ENCODE data around the gene NR2F1-AS1.

NR2F1-AS1 gene

DNA sequence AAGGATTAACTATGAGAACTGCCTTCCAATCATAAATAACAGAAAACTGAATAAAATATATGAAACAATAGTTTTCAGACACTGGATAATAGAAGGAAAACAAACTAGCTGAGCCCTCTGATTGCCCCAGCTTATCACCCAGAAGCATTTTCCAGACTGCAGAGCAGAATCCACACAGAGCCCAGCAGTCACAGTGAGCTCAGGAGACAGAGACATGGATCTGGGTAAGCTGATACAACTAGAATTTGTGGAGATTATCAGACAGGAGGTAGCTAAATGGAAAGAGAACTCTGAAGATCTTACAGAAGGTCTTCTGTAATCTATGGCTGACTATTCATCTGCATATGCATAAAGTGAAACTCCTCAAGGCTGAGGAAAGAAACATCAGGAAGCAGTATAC lies 128.8 kb downstream of the NR2F1-AS1 start:
- Histone ChIP-seq H3K4me3 (ENCODE audit: low read length) (no peak overlapping the region), H3K36me3 (ENCODE audit: control insufficient read depth, insufficient read depth, low read length) (no peaks in the 10 kb centered on the region), H3K27ac (ENCODE audit: low read length) (no peak overlapping the region), H3K9me3 (ENCODE audit: control insufficient read depth, insufficient read depth, low read length) (no peaks in the 10 kb centered on the region), H3K27me3 (ENCODE audit: control insufficient read depth, insufficient read depth, low read length) (no peaks in the 10 kb centered on the region), H3K4me1 (ENCODE audit: control insufficient read depth, insufficient read depth, low read length) (no peaks in the 10 kb centered on the region)
- DNase-seq (ENCODE audit: low read depth, low spot score): no peak

DNA sequence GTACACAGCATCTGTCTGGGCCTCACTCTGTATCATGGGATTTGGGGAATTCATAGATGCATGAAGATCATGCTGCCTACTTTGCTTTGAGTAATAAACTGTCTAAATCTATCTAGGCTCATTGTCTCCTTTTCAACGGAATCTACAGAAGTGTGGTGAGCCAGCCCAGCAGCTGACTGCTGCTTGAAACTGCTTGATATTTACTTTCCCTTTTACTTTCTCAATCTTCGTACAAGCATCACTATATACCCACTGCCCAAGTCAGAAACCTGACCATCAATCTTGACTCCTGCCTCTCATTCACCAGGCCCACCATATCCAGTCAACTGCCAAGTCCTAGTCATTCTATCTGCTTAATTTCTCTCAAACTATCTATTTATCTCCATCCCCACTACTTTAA lies 142.9 kb downstream of the NR2F1-AS1 start:
- WGBS (ENCODE audit: insufficient coverage, insufficient read length): no CpG with 5 or more reads among the region's 2 CpGs
- Histone ChIP-seq H3K27ac (ENCODE audit: low read length) (no peak overlapping the region), H3K4me3 (ENCODE audit: low read length) (no peak overlapping the region), H3K9me3 (ENCODE audit: control insufficient read depth, insufficient read depth, low read length) (no peaks in the 10 kb centered on the region; the same call in 1 of the 2 replicates), H3K27me3 (ENCODE audit: control insufficient read depth, insufficient read depth, low read length) (no peaks in the 10 kb centered on the region), H3K36me3 (ENCODE audit: control insufficient read depth, insufficient read depth, low read length) (no peaks in the 10 kb centered on the region), H3K4me1 (ENCODE audit: control insufficient read depth, insufficient read depth, low read length) (no peaks in the 10 kb centered on the region)
- DNase-seq (ENCODE audit: low read depth, low spot score): no peak

DNA sequence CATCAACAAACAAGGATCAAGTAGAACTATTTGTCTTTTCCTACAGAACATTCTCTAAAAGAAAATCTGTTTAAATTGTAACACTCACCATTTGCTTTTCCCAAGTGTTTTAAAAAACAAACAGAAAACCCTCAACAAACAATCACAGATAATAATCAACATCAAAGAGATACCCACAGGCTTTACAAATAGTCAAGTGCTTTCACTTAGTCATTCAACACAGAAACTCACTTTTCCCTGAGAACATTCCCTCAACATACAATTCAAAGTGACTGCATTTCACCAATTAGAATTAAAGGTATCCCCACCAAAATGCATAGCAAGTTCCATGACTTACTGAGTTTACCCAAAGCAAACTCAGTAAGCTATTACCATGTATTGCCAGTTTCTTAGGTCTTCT lies 144.9 kb downstream of the NR2F1-AS1 start:
- DNase-seq (ENCODE audit: low read depth, low spot score): no peak
- H3K27ac ChIP-seq (ENCODE audit: low read length): no peak overlapping the region
- H3K27me3 ChIP-seq (ENCODE audit: control insufficient read depth, insufficient read depth, low read length): no peaks in the 10 kb centered on the region
- no peaks in the 10 kb centered on the region; the same call in 1 of the 2 replicates for H3K9me3 ChIP-seq (ENCODE audit: control insufficient read depth, insufficient read depth, low read length)
- H3K36me3 ChIP-seq (ENCODE audit: control insufficient read depth, insufficient read depth, low read length): no peaks in the 10 kb centered on the region
- H3K4me1 ChIP-seq (ENCODE audit: control insufficient read depth, insufficient read depth, low read length): no peaks in the 10 kb centered on the region
- no peak overlapping the region for H3K4me3 ChIP-seq (ENCODE audit: low read length)

DNA sequence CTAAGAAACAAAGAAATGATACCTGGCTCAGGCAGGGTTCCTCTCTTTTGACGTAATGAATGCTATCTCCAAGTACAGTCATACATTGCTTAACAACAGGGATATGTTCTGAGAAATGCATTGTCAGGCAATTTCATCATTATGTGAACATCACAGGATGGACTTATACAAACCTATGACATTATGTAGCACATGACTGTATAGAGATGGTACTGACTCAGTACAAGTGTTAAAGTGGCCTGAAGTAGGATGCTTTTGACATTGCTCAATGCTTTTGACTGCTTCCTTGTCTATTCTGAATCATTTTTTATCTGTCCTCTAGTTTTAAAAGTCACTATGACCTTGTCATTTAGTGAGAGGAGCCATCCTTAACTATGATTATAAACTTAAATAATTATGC lies 147.6 kb downstream of the NR2F1-AS1 start:
- Histone ChIP-seq H3K9me3 (ENCODE audit: control insufficient read depth, insufficient read depth, low read length) (no peaks in the 10 kb centered on the region), H3K4me1 (ENCODE audit: control insufficient read depth, insufficient read depth, low read length) (no peaks in the 10 kb centered on the region), H3K27ac (ENCODE audit: low read length) (no peak overlapping the region), H3K27me3 (ENCODE audit: control insufficient read depth, insufficient read depth, low read length) (no peaks in the 10 kb centered on the region), H3K36me3 (ENCODE audit: control insufficient read depth, insufficient read depth, low read length) (no peaks in the 10 kb centered on the region), H3K4me3 (ENCODE audit: low read length) (no peak overlapping the region)
- no CpG with 5 or more reads among the region's 1 CpG for WGBS (ENCODE audit: insufficient coverage, insufficient read length)
- DNase-seq (ENCODE audit: low read depth, low spot score): no peak

DNA sequence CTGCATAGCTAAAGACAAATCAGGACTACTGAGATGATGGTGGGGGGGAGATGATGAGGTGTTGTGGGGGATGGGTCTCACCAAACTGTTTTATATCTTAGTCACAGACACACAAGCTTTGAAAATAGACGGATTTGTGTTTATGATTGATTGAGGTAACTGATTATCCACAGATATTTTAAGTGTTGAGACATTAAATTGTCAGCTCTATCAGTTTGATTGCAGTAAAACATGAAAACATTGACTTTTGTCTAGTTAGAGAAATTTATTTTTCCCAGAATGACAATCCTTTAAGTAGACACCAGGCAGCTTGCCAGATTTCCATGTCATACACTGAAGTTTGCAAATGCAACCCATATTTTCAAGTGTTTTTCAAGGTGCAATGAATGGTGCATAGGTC lies 149.8 kb downstream of the NR2F1-AS1 start:
- no peak for DNase-seq (ENCODE audit: low read depth, low spot score)
- no peaks in the 10 kb centered on the region for H3K4me1 ChIP-seq (ENCODE audit: control insufficient read depth, insufficient read depth, low read length)
- H3K27ac ChIP-seq (ENCODE audit: low read length): no peak overlapping the region
- H3K36me3 ChIP-seq (ENCODE audit: control insufficient read depth, insufficient read depth, low read length): no peaks in the 10 kb centered on the region
- no peaks in the 10 kb centered on the region for H3K9me3 ChIP-seq (ENCODE audit: control insufficient read depth, insufficient read depth, low read length)
- no peak overlapping the region for H3K4me3 ChIP-seq (ENCODE audit: low read length)
- H3K27me3 ChIP-seq (ENCODE audit: control insufficient read depth, insufficient read depth, low read length): no peaks in the 10 kb centered on the region
- no CpG with 5 or more reads among the region's 1 CpG for WGBS (ENCODE audit: insufficient coverage, insufficient read length)

DNA sequence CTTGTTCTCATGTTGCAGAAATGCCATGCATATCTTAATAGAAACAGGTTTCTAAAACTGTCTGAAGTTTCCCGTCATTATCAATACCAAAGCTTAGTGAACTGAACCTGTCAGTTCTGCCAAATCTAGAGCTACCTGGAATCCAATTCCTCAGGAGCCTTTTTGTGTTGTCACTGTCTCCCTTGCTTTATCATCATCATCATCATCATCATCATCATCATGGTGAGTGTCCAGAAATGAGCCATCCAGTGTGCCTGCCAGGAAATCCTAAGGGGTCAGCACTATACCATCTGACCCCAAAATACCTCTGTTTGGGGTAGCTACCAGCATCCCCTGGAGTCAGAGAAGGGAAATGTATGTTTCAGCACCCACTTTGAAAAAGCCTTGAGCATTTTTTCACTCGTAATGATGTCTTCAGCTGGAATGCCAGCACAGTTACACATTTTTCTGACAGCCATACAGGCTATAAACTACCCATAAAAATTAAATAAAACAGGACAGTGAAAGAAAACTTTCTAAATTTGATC lies 150.3 kb downstream of the NR2F1-AS1 start:
- H3K9me3 ChIP-seq (ENCODE audit: control insufficient read depth, insufficient read depth, low read length): no peaks in the 10 kb centered on the region
- no peaks in the 10 kb centered on the region for H3K4me1 ChIP-seq (ENCODE audit: control insufficient read depth, insufficient read depth, low read length)
- H3K4me3 ChIP-seq (ENCODE audit: low read length): no peak overlapping the region
- H3K36me3 ChIP-seq (ENCODE audit: control insufficient read depth, insufficient read depth, low read length): no peaks in the 10 kb centered on the region
- H3K27ac ChIP-seq (ENCODE audit: low read length): no peak overlapping the region
- DNase-seq (ENCODE audit: low read depth, low spot score): no peak
- no peaks in the 10 kb centered on the region for H3K27me3 ChIP-seq (ENCODE audit: control insufficient read depth, insufficient read depth, low read length)
- no CpG with 5 or more reads among the region's 2 CpGs for WGBS (ENCODE audit: insufficient coverage, insufficient read length)

DNA sequence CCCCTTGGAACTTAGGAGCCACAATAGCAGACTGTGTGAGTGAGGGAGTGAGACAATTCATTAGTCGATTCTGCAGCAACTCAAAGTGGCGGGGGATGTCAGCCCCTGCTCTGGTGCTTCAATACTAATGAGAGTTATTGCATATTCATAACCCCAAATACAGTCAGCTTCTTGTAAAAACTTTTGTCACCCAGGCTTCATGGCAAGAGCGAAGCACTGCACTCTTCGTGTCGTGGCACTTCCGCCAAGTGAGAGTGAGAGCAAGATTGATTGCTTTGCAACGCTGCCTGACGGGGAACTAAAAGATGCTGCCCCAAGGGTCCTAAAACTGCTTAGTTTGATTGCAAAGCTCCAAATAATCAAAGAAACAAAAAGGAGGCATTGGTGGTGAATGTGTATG lies 150.9 kb downstream of the NR2F1-AS1 start:
- no peaks in the 10 kb centered on the region; the same call in 1 of the 2 replicates for H3K4me1 ChIP-seq (ENCODE audit: control insufficient read depth, insufficient read depth, low read length)

DNA sequence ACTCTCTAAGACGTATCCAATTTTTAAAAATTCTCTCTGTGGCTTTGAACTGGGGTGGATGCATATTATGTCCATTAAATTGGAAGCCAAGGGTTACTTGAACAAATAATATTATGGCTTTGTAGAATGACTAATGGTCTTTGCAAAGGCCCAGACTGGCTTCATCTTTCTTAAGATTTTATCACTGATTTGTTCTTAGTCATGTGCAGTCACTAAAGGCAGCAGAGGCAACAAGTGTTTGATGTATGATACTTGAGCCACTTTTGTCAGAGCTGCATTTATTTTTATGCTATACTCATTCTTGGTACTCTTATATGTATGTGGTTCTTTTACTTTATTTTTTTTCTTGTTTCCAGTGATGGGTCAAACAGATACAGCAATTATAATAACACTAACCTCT lies 152.2 kb downstream of the NR2F1-AS1 start:
- Histone ChIP-seq H3K36me3 (ENCODE audit: control insufficient read depth, insufficient read depth, low read length) (no peaks in the 10 kb centered on the region), H3K4me1 (ENCODE audit: control insufficient read depth, insufficient read depth, low read length) (peaks cover 1% of the 10 kb centered on the region; the same call in 1 of the 2 replicates), H3K27ac (ENCODE audit: low read length) (no peak overlapping the region), H3K4me3 (ENCODE audit: low read length) (no peak overlapping the region), H3K27me3 (ENCODE audit: control insufficient read depth, insufficient read depth, low read length) (no peaks in the 10 kb centered on the region), H3K9me3 (ENCODE audit: control insufficient read depth, insufficient read depth, low read length) (no peaks in the 10 kb centered on the region)
- no CpG with 5 or more reads among the region's 1 CpG for WGBS (ENCODE audit: insufficient coverage, insufficient read length)
- DNase-seq (ENCODE audit: low read depth, low spot score): no peak

More for the DNA sequence above, 150.9 kb downstream of the NR2F1-AS1 start:
- H3K27me3 ChIP-seq (ENCODE audit: control insufficient read depth, insufficient read depth, low read length): no peaks in the 10 kb centered on the region
- no CpG with 5 or more reads among the region's 8 CpGs for WGBS (ENCODE audit: insufficient coverage, insufficient read length)
- DNase-seq (ENCODE audit: low read depth, low spot score): no peak
- no peak overlapping the region for H3K4me3 ChIP-seq (ENCODE audit: low read length)
- no peaks in the 10 kb centered on the region for H3K36me3 ChIP-seq (ENCODE audit: control insufficient read depth, insufficient read depth, low read length)
- no peak overlapping the region for H3K27ac ChIP-seq (ENCODE audit: low read length)
- no peaks in the 10 kb centered on the region for H3K9me3 ChIP-seq (ENCODE audit: control insufficient read depth, insufficient read depth, low read length)

DNA sequence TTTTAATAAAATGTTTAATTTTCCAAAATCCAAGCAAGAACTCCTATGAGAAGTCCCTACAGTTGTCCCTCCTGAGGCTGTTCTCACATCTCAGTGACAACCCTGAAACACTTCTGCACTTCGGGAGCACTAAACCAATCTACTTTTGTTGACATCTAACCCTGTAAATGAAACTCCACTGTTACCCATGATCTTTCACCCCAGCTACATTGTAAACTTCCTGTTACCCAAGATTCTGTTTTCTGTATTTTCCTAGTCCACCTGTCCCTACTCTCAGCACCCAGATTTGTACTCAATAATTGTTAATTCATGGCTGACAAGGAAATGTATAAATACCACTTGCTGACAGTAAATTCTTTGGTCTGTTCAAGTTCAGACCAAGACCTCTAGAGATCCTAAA lies 153.7 kb downstream of the NR2F1-AS1 start:
- no peaks in the 10 kb centered on the region for H3K27me3 ChIP-seq (ENCODE audit: control insufficient read depth, insufficient read depth, low read length)
- no peak overlapping the region for H3K27ac ChIP-seq (ENCODE audit: low read length)
- no peaks in the 10 kb centered on the region for H3K36me3 ChIP-seq (ENCODE audit: control insufficient read depth, insufficient read depth, low read length)
- no peak for DNase-seq (ENCODE audit: low read depth, low spot score)
- H3K9me3 ChIP-seq (ENCODE audit: control insufficient read depth, insufficient read depth, low read length): no peaks in the 10 kb centered on the region
- H3K4me1 ChIP-seq (ENCODE audit: control insufficient read depth, insufficient read depth, low read length): peaks cover 5% of the 10 kb centered on the region; the same call in 1 of the 2 replicates
- WGBS (ENCODE audit: insufficient coverage, insufficient read length): no CpG with 5 or more reads among the region's 1 CpG
- H3K4me3 ChIP-seq (ENCODE audit: low read length): no peak overlapping the region

DNA sequence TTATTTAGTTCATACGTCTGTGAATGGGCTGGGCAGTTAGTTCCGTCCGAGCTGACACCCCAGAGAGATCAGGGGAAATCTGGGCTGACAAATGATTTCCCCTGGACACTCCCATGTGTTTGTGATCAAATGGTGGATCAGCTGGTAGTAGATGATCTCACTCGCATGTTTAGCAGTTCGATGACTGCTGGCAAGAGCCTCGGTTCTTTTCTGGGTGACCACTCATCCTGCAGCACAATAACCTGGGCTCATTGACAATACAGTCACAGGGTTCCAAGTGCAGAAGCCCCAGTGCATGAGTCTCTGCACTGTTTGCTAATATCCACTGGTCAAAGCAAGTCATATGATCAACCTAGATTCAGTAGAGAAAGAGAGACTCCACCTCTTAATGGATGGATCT lies 155.9 kb downstream of the NR2F1-AS1 start:
- no CpG with 5 or more reads among the region's 6 CpGs for WGBS (ENCODE audit: insufficient coverage, insufficient read length)
- peaks cover 5% of the 10 kb centered on the region; the same call in 1 of the 2 replicates for H3K4me1 ChIP-seq (ENCODE audit: control insufficient read depth, insufficient read depth, low read length)
- DNase-seq (ENCODE audit: low read depth, low spot score): no peak

DNA sequence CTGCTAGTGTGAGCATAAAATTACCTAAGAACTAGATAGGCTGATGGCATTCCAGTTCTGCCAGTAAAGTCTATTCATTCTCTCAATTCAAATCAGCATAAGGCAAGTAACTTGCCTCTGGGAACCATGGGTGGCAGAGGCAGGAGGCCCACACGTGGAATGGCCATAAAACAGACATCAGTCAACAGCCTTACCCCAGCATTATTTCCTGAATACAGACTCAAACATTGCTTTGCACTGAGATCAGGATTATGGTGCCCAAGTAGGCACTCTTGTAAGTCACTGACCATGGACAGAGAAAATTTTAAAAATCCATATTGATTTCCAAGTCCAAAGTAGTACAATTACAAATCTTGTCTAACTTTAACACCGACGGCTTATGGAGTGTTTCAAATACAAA lies 157.7 kb downstream of the NR2F1-AS1 start:
- no peaks in the 10 kb centered on the region for H3K36me3 ChIP-seq (ENCODE audit: control insufficient read depth, insufficient read depth, low read length)
- no peak overlapping the region for H3K27ac ChIP-seq (ENCODE audit: low read length)
- H3K4me1 ChIP-seq (ENCODE audit: control insufficient read depth, insufficient read depth, low read length): peaks cover 5% of the 10 kb centered on the region; the same call in 1 of the 2 replicates
- H3K9me3 ChIP-seq (ENCODE audit: control insufficient read depth, insufficient read depth, low read length): no peaks in the 10 kb centered on the region
- no peak overlapping the region for H3K4me3 ChIP-seq (ENCODE audit: low read length)
- DNase-seq (ENCODE audit: low read depth, low spot score): no peak
- no CpG with 5 or more reads among the region's 3 CpGs for WGBS (ENCODE audit: insufficient coverage, insufficient read length)
- H3K27me3 ChIP-seq (ENCODE audit: control insufficient read depth, insufficient read depth, low read length): no peaks in the 10 kb centered on the region

More for the DNA sequence above, 155.9 kb downstream of the NR2F1-AS1 start:
- no peaks in the 10 kb centered on the region for H3K27me3 ChIP-seq (ENCODE audit: control insufficient read depth, insufficient read depth, low read length)
- H3K4me3 ChIP-seq (ENCODE audit: low read length): no peak overlapping the region
- no peak overlapping the region for H3K27ac ChIP-seq (ENCODE audit: low read length)
- H3K36me3 ChIP-seq (ENCODE audit: control insufficient read depth, insufficient read depth, low read length): no peaks in the 10 kb centered on the region
- H3K9me3 ChIP-seq (ENCODE audit: control insufficient read depth, insufficient read depth, low read length): no peaks in the 10 kb centered on the region

Measured in iPS DF 6.9 (cell line).